SIG-M5 (cell line): ENCODE data around the gene C1QA.
"Not testable (repeated sequence)": the region's sequence is repeated elsewhere in the genome, so short reads cannot be mapped to it uniquely, and the experiment has no call there.

Source experiments
- DNase-seq: peaks from one replicate; lab custom pipeline; 2025; lab: John Stamatoyannopoulos, UW

The C1QA gene

GRCh38 chr1:22673486-22674409 is 37.3 kb downstream of the C1QA start:
- no peak for DNase-seq

DNA sequence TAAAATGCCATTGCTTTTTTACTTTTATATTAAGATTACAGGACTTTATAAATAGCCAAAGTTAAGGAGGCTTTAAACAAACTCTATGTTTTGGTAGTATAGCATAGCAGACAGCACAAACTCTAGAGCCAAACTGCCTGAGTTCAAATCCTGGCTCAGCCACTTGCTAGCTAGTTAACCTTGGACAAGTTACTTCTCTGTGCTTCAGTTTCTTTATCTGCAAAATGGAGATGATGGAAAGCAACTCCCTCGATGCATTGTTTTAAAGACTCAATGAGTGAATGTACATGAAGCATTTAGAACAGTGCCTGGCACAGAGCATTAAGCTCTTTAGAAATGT is 38.0 kb downstream of the C1QA start:
- no peak for DNase-seq

- DNase-seq, result not testable (repeated sequence)
Observed at GRCh38 chr1:22676151-22676550, 39.7 kb downstream of the C1QA start.

DNA sequence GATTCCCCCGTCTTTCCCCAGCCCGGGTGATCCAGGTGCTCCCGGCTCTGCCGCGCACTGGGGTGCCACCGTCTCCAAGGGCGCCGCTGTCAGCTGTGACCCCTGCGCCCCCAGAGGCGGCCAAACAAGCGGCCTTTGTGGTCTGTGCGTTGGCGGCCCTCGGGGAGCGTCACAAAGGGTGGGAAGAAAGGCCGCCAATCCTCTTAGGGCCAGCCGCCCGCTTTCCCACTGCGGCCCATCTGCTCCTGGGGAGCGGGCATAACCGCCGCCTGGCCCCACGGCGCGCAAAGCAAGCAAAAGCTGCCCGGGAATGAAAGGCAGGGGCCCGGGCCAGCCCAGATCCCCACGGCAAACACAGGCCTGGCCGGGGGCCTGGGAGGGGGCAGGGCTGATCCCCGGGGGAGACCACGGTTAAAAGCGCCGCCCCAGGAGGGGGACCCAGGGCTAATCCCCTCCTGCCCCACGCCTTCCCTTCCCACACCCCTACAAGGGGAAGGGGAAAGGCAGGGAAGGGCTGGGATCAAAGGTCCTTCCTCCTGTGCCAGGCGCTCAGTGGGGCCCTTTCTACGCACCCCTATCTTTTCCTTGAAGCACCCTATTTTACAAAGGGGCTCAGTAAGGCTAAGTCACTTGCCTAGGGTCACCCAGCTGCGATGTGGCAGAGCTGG is 40.6 kb downstream of the C1QA start:
- no peak for DNase-seq

- DNase-seq, result no peak
Observed at GRCh38 chr1:22677931-22678896, 41.8 kb downstream of the C1QA start.

- DNase-seq, result no peak
Observed at GRCh38 chr1:22680726-22681125, 44.3 kb downstream of the C1QA start.

GRCh38 chr1:22681556-22682276 is 45.3 kb downstream of the C1QA start:
- DNase-seq, result no peak

GRCh38 chr1:22683547-22683946 is 47.1 kb downstream of the C1QA start:
- no peak for DNase-seq

DNA sequence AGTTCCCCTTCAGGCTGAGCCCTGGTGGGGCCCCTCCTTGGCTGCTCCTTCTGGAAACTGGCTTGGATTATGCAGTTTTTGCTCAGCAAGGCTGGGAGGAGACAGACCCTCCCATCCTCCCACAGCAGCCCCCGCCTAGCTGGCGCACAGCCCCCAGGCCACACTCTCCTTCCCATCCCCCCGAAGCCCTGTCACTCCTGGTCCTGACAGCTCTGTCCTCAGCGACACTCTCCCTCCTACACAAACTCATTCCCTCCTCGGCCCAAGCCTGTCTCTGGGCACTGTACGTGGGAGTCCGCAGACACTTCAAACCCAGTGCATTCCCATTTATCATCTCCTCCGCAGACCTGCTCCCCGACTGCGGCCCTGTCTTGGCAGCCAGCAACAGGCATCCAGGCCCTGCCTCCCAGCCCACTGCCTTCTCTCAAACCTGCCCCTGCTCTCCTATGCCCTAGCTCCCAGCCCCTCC is 49.2 kb downstream of the C1QA start:
- no peak for DNase-seq

DNA sequence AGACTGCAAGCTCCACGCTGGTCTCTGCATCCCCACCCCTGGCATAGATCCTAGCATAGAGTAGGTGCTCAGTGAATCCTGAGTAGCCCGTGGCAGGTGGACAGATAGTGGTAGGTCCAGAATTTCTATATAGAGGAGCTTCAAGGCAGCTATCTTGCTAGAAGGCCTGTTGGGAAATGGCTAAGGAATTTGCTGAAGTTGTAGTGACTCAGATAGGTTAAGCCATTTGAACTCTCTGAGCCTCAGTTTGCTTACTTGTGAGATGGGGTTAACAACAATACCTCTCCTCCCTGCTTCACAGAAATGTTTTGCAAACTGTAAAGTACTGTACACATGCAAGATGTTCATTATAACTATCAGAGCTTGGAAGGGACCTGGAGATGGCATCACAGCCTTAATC is 50.8 kb downstream of the C1QA start:
- no peak for DNase-seq

DNA sequence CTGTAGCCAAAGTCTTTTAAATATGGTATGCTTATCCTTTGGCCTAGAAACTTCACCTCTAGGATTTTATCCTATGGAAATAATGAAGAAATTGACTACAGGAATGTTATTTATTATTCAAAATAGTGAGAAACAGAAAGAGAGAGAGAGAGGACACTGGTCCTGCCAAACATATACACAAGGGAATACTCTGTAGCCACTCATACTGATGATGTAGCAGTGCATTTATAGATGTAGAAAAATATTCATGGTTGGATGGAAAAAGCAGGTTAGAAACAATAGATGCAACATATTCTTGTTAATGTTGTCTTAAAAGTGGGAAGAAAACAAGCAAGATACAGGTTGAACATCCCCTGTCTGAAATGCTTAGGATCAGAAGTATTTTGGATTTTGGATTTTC is 52.0 kb downstream of the C1QA start:
- DNase-seq, result no peak
